ENCODE measurements around the gene PPP1R15B.

GRCh38 chr1:204447190-204447589 lies 35.6 kb upstream of the PPP1R15B start:
- TF ChIP-seq POLR2A (IDR thresholded peaks at IDR 0.05) (no peak), CTCF (IDR thresholded peaks at IDR 0.05) (no peak)

Data from testis (tissue), 2 donors.